Retinal pigment epithelial cell (primary cell): ENCODE measurements around the gene NMRK2.
"Not testable (repeated sequence)": the region's sequence is repeated elsewhere in the genome, so short reads cannot be mapped to it uniquely, and the experiment has no call there.

Experiments used
- DNase-seq: peaks from one replicate; pipeline ENCODE4 v3.0.0-alpha.2; 2010; ENCODE audit warnings: low read depth
- H3K4me3 ChIP-seq: 2 replicates; pipeline ENCODE4 v1.5.1; 2011; ENCODE audit warnings: mild to moderate bottlenecking, low read length, control low read depth, moderate library complexity
- CTCF ChIP-seq: conservative IDR thresholded peaks from 2 replicates; pipeline ENCODE4 v1.5.1; 2011; ENCODE audit warnings: low read depth, low read length, control low read depth, inconsistent platforms

NMRK2 gene

GRCh38 chr19:3932931-3933810, at the start of gene NMRK2:
Gene NMRK2 (plus strand): TSS chr19:3933069. CDS start chr19:3933672, 603 bp downstream.
- DNase-seq, result no peak
- no peak for TF ChIP-seq CTCF
- peak within 1 kb of the TSS; percentile 17 for H3K4me3 ChIP-seq

- no peak for TF ChIP-seq CTCF
- no peak for DNase-seq
- no peak overlapping the region for H3K4me3 ChIP-seq
These were observed 42.3 kb upstream of the NMRK2 start for GRCh38 chr19:3890591-3890990.

- TF ChIP-seq CTCF, result no peak
- H3K4me3 ChIP-seq, result no peak overlapping the region
- DNase-seq, result no peak
These were observed 39.2 kb upstream of the NMRK2 start for GRCh38 chr19:3893509-3894179.

- not testable (repeated sequence) for DNase-seq, H3K4me3 ChIP-seq
These were observed 37.9 kb upstream of the NMRK2 start for GRCh38 chr19:3894959-3895358.

GRCh38 chr19:3895788-3896187, 37.1 kb upstream of the NMRK2 start:
- TF ChIP-seq CTCF, result no peak
- no peak for DNase-seq

GRCh38 chr19:3897936-3898335, 34.9 kb upstream of the NMRK2 start:
- TF ChIP-seq CTCF, result no peak
- no peak for DNase-seq
- no peak overlapping the region for H3K4me3 ChIP-seq

More at GRCh38 chr19:3895788-3896187, 37.1 kb upstream of the NMRK2 start:
- no peak overlapping the region for H3K4me3 ChIP-seq

GRCh38 chr19:3898426-3898825, 34.4 kb upstream of the NMRK2 start:
- no peak for TF ChIP-seq CTCF
- no peak overlapping the region for H3K4me3 ChIP-seq
- no peak for DNase-seq
